Lung (tissue), 12 donors: Measurements from ENCODE around the gene TRAF3IP3. TPM values are rescaled to one million over a fixed set of nuclear protein-coding genes. Genes with fewer than 3 reads are reported as not detected.

Source experiments
- ATAC-seq: fragments of 200-7000 bp; cut with Tn5 transposase; one replicate; pipeline ENCODE4 v1.9.1; 2020; ENCODE audit warnings: moderate number of reproducible peaks; ENCODE audit not compliant: insufficient read depth, low FRiP score
- DNase-seq, 3 donors: peaks; one replicate each; pipeline ENCODE4 v3.0.0-alpha.2; 2013 to 2017
- H3K27ac ChIP-seq, 2 donors: one replicate each; pipeline ENCODE4 v1.5.1; 2013; ENCODE audit warnings: mild to moderate bottlenecking in 2 of 2, moderate library complexity in 2 of 2, control low read depth in 1 of 2, inconsistent platforms in 1 of 2, low read depth in 1 of 2, low read length in 1 of 2
- H3K27me3 ChIP-seq, 3 donors: one replicate each; pipeline ENCODE4 v1.5.1; 2013; ENCODE audit warnings: low read length in 2 of 3; ENCODE audit not compliant: control insufficient read depth in 3 of 3, insufficient read depth in 3 of 3
- H3K36me3 ChIP-seq, 4 donors: one replicate each; pipeline ENCODE4 v1.5.1; 2013; ENCODE audit warnings: low read length in 4 of 4, mild to moderate bottlenecking in 1 of 4, moderate library complexity in 1 of 4; ENCODE audit not compliant: control insufficient read depth in 4 of 4, insufficient read depth in 4 of 4
- H3K4me1 ChIP-seq, 5 donors: one replicate each; pipeline ENCODE4 v1.5.1; 2013; ENCODE audit warnings: low read length in 5 of 5, mild to moderate bottlenecking in 2 of 5, moderate library complexity in 1 of 5; ENCODE audit not compliant: control insufficient read depth in 5 of 5, insufficient read depth in 5 of 5
- H3K4me3 ChIP-seq: one replicate; pipeline ENCODE4 v1.5.1; 2013; ENCODE audit warnings: mild to moderate bottlenecking, control low read depth, moderate library complexity
- H3K9ac ChIP-seq, 2 donors: one replicate each; pipeline ENCODE4 v1.5.1; 2013; ENCODE audit warnings: low read length in 2 of 2, control low read depth in 1 of 2; ENCODE audit not compliant: insufficient read depth in 1 of 2
- H3K9me3 ChIP-seq, 4 donors: one replicate each; pipeline ENCODE4 v1.5.1; 2013; ENCODE audit warnings: low read length in 3 of 4, mild to moderate bottlenecking in 1 of 4, moderate library complexity in 1 of 4; ENCODE audit not compliant: control insufficient read depth in 4 of 4, insufficient read depth in 3 of 4
- WGBS, 2 donors: extraction: QIAGEN DNeasy Blood & Tissue Kit; methylation state at CpG; one replicate each; pipeline ENCODE4 v1.1.7; 2013; 5-methylcytosine and 5-hydroxymethylcytosine counted together
- polyA plus RNA-seq, 2 donors: library from polyadenylated mRNA; stranded (reverse); fragments of 200-250 nt; gene quantifications; one replicate each; pipeline ENCODE4 v1.2.1, GENCODE V29; 2013
- total RNA-seq, 2 donors: library from RNA; depleted of rRNA in 1 of 2; stranded (reverse); fragments of >200 nt in 1 of 2; gene quantifications; one replicate each; pipeline ENCODE4 v1.2.1, GENCODE V29; 2014 to 2021
- TF ChIP-seq, protein P1 (sequence below): IDR thresholded peaks from 2 replicates; pipeline ENCODE4 v1.5.1; 2012; ENCODE audit warnings: mild to moderate bottlenecking; ENCODE audit errors: control extremely low read depth, extremely low read depth
- donor health status: control.
- donor health status: control.
- donor health status: Bipolar disorder and iron deficiency.
- donor health status: healthy.
- donor health status: DM: yes; HTN: yes; CAD: no.

The TRAF3IP3 gene
- total and polyA plus RNA-seq, 4 donors: 6.0 to 15.7 (median 7.6) TPM

DNA sequence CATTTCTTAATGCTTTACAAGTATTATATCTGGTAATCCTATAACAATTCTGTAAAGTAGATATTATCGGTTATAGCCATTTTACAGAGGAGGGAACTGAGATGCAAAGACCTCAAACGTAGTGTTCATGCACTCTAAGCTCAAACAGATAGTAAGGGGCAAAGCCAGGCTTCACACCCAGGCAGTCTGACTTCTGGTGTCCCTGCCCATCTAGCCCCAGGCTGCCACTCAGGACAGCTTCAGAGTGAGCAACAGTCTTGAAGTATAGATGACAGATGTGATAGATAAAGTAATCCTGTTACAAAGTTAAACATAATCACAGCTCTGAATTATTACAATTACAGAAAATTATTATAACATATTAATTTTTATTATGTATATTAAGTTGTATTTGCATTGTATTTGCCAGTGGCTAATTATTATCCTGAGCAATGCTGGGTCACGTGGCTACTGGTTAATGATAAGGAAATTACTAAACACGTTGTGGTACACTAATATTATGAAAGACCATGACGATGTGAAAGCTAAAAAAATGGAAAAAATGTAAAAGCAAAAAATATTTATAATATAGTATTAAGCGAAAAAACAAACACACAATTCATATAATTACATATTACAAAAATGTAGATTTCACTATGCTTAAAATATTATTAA lies 6.1 kb upstream of the TRAF3IP3 start:
- Histone ChIP-seq H3K27me3 (no peaks in the 10 kb centered on the region), H3K27ac (no peak overlapping the region), H3K36me3 (no peaks in the 10 kb centered on the region), H3K9me3 (peaks cover 0 to 1% (median 0%) of the 10 kb centered on the region in 4 donors), H3K9ac (no peak overlapping the region), H3K4me1 (peaks cover 0 to 4% (median 0%) of the 10 kb centered on the region in 5 donors), H3K4me3 (no peak overlapping the region)
- 46 to 51% methylated on average over 6 of the region's 6 CpGs for WGBS, 2 donors
- no peak for ATAC-seq
- TF ChIP-seq, protein P1, sequence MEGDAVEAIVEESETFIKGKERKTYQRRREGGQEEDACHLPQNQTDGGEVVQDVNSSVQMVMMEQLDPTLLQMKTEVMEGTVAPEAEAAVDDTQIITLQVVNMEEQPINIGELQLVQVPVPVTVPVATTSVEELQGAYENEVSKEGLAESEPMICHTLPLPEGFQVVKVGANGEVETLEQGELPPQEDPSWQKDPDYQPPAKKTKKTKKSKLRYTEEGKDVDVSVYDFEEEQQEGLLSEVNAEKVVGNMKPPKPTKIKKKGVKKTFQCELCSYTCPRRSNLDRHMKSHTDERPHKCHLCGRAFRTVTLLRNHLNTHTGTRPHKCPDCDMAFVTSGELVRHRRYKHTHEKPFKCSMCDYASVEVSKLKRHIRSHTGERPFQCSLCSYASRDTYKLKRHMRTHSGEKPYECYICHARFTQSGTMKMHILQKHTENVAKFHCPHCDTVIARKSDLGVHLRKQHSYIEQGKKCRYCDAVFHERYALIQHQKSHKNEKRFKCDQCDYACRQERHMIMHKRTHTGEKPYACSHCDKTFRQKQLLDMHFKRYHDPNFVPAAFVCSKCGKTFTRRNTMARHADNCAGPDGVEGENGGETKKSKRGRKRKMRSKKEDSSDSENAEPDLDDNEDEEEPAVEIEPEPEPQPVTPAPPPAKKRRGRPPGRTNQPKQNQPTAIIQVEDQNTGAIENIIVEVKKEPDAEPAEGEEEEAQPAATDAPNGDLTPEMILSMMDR: no peak
- DNase-seq: no peak

DNA sequence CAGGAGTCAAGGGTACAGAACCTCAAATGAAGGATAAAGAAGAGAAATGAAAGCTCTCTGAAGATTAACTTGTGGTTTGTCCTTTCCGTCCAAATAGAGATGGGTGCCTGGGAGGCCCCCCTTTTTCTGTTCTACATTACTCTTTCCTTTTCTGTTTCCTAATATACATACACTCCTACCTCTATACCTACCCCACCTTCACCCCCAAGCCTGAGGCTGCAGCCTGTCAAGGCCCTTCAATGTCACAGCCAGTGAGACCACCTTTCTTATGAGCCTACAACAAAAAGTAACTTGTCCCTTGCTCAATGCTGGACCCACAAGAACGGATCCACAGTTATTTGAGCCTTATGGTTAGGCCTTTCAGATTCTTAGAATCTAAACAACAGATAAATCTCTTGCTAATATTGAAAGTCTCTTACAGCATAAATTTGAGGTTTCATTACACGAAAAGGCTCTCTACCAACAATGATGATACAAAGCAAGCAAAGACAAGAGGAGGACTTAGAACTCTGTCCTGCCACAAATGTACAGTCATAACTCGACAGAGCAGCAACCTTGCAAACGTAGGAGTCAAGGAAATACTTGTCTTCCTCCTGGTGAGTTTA lies 4.1 kb upstream of the TRAF3IP3 start:
- H3K9me3 ChIP-seq: peaks cover 0 to 1% (median 0%) of the 10 kb centered on the region in 4 donors
- H3K27ac ChIP-seq: no peak overlapping the region
- TF ChIP-seq, protein P1: no peak
- ATAC-seq: no peak
- H3K4me1 ChIP-seq: peaks cover 0 to 4% (median 0%) of the 10 kb centered on the region in 5 donors
- no peaks in the 10 kb centered on the region for H3K27me3 ChIP-seq
- DNase-seq: no peak
- H3K36me3 ChIP-seq: no peaks in the 10 kb centered on the region
- 31 to 57% methylated on average over 5 of the region's 5 CpGs for WGBS, 2 donors
- H3K9ac ChIP-seq: no peak overlapping the region
- no peak overlapping the region for H3K4me3 ChIP-seq

DNA sequence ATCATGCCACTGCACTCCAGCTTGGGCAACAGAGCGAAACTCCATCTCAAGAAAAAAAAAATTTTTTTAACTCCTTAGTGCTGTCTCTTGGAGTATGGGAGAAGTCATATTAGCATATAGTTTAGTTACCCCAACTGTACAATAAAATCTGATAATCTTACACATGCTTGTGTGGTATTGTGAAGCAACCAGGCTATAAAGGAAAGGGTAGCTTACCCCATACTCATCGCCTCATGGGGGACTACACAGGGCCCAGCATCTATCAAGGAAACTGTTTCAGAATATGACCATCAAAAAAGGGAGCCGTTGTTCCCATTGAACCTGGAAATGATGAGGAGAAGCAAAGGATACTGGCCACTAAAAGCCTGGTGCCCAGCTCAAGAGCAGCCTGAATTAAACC lies 3.0 kb upstream of the TRAF3IP3 start:
- DNase-seq (no peak), ATAC-seq (no peak)
- Histone ChIP-seq H3K4me3 (no peak overlapping the region), H3K36me3 (no peaks in the 10 kb centered on the region), H3K4me1 (peaks cover 0 to 1% (median 0%) of the 10 kb centered on the region in 5 donors), H3K27me3 (no peaks in the 10 kb centered on the region), H3K9me3 (peaks cover 0 to 1% (median 0%) of the 10 kb centered on the region in 4 donors), H3K27ac (no peak overlapping the region), H3K9ac (no peak overlapping the region)
- TF ChIP-seq, protein P1: no peak
- 58 to 84% methylated on average over 3 of the region's 3 CpGs for WGBS, 2 donors
